ENCODE results near the gene SCMH1.
"Not testable (repeated sequence)": the region's sequence is repeated elsewhere in the genome, so short reads cannot be mapped to it uniquely, and the experiment has no call there.

The SCMH1 gene

GRCh38 chr1:41152622-41153044 lies 89.5 kb downstream of the SCMH1 start:
- DNase-seq (ENCODE audit: low read depth), result no peak

GRCh38 chr1:41151846-41152245 lies 90.3 kb downstream of the SCMH1 start:
- no peak for DNase-seq (ENCODE audit: low read depth)

- DNase-seq (ENCODE audit: low read depth), result no peak
These were observed 92.5 kb downstream of the SCMH1 start for GRCh38 chr1:41149570-41149969.

GRCh38 chr1:41144285-41144684 lies 97.8 kb downstream of the SCMH1 start:
- no peak for DNase-seq (ENCODE audit: low read depth)

GRCh38 chr1:41138549-41138948 lies 103.6 kb downstream of the SCMH1 start:
- DNase-seq (ENCODE audit: low read depth), result no peak

GRCh38 chr1:41135196-41135947 lies 106.7 kb downstream of the SCMH1 start:
- no peak for DNase-seq (ENCODE audit: low read depth)

GRCh38 chr1:41134325-41134724 lies 107.8 kb downstream of the SCMH1 start:
- DNase-seq (ENCODE audit: low read depth), result not testable (repeated sequence)

GRCh38 chr1:41122851-41123518 lies 119.1 kb downstream of the SCMH1 start:
- no peak for DNase-seq (ENCODE audit: low read depth)

- no peak for DNase-seq (ENCODE audit: low read depth)
These were observed 120.0 kb downstream of the SCMH1 start for GRCh38 chr1:41122148-41122547.

- no peak for DNase-seq (ENCODE audit: low read depth)
These were observed 123.5 kb downstream of the SCMH1 start for GRCh38 chr1:41118645-41119044.

GRCh38 chr1:41117241-41117640 lies 124.9 kb downstream of the SCMH1 start:
- DNase-seq (ENCODE audit: low read depth), result not testable (repeated sequence)

- no peak for DNase-seq (ENCODE audit: low read depth)
These were observed 131.4 kb downstream of the SCMH1 start for GRCh38 chr1:41110736-41111135.

GRCh38 chr1:41110286-41110685 lies 131.8 kb downstream of the SCMH1 start:
- DNase-seq (ENCODE audit: low read depth), result no peak

GRCh38 chr1:41109310-41110197 lies 132.6 kb downstream of the SCMH1 start:
- no peak for DNase-seq (ENCODE audit: low read depth)

- DNase-seq (ENCODE audit: low read depth), result no peak
These were observed 133.3 kb downstream of the SCMH1 start for GRCh38 chr1:41108696-41109275.

- no peak for DNase-seq (ENCODE audit: low read depth)
These were observed 138.3 kb downstream of the SCMH1 start for GRCh38 chr1:41103766-41104165.

GRCh38 chr1:41102653-41103052 lies 139.5 kb downstream of the SCMH1 start:
- DNase-seq (ENCODE audit: low read depth), result no peak

- DNase-seq (ENCODE audit: low read depth), result no peak
These were observed 140.0 kb downstream of the SCMH1 start for GRCh38 chr1:41101950-41102607.

GRCh38 chr1:41101076-41101475 lies 141.0 kb downstream of the SCMH1 start:
- DNase-seq (ENCODE audit: low read depth), result no peak

GRCh38 chr1:41100170-41100569 lies 141.9 kb downstream of the SCMH1 start:
- DNase-seq (ENCODE audit: low read depth), result no peak

GRCh38 chr1:41098730-41099460 lies 143.2 kb downstream of the SCMH1 start:
- DNase-seq (ENCODE audit: low read depth), result no peak
